ENCODE results near the gene EVC2.

Gene EVC2

DNA sequence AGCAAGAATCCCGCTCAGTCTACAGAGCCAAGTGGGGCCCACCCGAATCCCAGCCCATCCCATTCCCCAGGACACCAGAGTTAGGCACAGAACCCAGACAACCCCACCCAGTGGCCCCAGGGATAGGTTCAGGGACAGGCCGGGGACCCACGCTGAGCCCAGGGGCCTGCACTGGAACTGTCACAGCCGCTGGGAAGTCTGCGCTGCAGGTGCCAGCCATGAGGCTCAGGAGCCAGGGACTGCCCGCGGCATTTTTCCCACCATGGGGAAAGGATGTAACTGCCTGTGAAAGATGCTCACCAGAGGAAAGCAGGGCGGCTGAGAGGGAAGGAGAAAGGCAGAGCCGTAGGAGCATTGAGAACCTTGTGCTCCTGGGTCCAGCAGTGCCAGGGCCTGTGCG, 12.0 kb downstream of the EVC2 start:
- no peak overlapping the region for H3K4me3 ChIP-seq (ENCODE audit: low read depth, low read length)
- TF ChIP-seq, protein P1, sequence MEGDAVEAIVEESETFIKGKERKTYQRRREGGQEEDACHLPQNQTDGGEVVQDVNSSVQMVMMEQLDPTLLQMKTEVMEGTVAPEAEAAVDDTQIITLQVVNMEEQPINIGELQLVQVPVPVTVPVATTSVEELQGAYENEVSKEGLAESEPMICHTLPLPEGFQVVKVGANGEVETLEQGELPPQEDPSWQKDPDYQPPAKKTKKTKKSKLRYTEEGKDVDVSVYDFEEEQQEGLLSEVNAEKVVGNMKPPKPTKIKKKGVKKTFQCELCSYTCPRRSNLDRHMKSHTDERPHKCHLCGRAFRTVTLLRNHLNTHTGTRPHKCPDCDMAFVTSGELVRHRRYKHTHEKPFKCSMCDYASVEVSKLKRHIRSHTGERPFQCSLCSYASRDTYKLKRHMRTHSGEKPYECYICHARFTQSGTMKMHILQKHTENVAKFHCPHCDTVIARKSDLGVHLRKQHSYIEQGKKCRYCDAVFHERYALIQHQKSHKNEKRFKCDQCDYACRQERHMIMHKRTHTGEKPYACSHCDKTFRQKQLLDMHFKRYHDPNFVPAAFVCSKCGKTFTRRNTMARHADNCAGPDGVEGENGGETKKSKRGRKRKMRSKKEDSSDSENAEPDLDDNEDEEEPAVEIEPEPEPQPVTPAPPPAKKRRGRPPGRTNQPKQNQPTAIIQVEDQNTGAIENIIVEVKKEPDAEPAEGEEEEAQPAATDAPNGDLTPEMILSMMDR (IDR thresholded peaks at IDR 0.05; ENCODE audit: borderline replicate concordance, insufficient read depth, low read depth, low read length), result no peak

DNA sequence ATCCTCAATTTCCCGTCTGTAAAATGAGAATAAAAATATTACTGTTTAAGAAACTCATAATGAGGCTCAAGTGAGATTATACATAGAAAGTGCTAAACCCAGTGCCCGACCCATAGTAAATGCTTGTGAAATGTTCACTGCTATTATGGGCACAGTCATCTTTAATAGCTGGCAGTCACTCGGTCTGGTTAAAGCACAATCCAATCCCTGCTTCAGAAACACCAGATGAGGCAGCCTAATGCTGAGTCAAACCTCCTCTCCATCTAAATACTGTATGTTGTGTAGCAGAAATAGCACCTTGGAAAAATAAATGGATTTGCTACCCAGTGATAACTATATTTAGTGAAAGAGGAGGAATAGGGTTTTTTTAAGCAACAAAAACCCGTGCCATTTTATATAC, 14.5 kb downstream of the EVC2 start:
- H3K4me3 ChIP-seq (ENCODE audit: low read depth, low read length), result no peak overlapping the region
- TF ChIP-seq, protein P1 (IDR thresholded peaks at IDR 0.05; ENCODE audit: borderline replicate concordance, insufficient read depth, low read depth, low read length), result no peak

- H3K4me3 ChIP-seq (ENCODE audit: low read depth, low read length), result no peak overlapping the region
- TF ChIP-seq, protein P1 (IDR thresholded peaks at IDR 0.05; ENCODE audit: borderline replicate concordance, insufficient read depth, low read depth, low read length), result no peak
Observed at GRCh38 chr4:5691491-5692132, 16.7 kb downstream of the EVC2 start.

DNA sequence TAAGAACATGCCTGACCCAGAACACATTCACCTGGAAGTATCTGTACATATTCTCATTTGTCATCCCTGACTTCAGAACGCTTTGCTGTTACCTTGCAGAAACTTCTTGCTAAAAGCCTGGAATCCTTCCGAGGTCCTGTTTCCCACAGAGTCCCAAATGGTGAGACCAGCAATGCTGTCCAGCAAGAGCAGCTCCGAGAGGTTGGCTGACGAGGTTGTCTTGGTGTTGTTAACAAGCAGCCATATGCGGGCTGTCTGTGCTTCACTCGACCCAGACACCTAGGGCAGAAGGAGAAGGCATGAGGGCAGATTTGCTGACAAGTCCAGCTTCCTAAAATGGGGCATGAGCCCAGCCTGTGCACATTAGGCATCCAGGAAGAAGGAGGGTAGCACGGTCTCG, 19.3 kb downstream of the EVC2 start:
- TF ChIP-seq, protein P1 (IDR thresholded peaks at IDR 0.05; ENCODE audit: borderline replicate concordance, insufficient read depth, low read depth, low read length), result no peak
- no peak overlapping the region for H3K4me3 ChIP-seq (ENCODE audit: low read depth, low read length)

DNA sequence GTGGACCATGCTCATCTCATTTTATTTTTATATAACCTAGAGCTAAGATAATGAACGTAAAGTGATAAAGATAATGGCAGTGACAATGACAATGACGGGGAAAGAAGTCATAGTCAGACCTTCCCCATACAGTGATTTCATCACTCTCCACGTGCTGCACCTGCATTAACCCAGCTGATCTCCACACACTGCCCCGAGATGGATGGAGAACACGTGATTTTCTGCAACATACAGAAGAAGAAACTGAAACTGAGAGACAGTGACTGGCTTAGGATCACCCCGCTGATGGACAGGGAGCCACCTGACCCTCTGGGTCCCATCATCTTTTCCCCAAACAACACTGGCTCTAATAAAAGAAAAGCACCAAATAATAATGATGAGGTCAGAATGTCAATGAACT, 22.0 kb downstream of the EVC2 start:
- no peak overlapping the region for H3K4me3 ChIP-seq (ENCODE audit: low read depth, low read length)
- TF ChIP-seq, protein P1 (IDR thresholded peaks at IDR 0.05; ENCODE audit: borderline replicate concordance, insufficient read depth, low read depth, low read length), result no peak

DNA sequence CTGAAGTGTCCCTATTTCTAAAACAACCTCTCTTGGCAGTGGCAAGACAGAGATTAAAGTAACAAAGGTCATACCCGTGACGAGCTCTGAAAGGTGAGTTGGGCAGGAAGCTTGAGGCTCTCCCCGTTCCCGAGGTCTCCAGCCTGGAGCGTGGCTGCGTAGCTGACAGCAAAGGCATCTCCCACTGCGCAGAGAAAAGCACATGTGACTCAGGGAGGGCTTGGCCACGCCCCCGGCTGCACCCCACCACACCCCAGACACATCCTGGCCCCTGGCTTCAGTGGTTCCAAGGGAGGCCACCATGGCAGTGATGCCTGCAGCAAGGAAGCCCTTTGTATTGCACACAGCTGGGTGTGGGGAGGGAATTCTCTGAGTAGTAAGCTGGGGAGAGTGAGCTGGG, 23.1 kb downstream of the EVC2 start:
- TF ChIP-seq, protein P1 (IDR thresholded peaks at IDR 0.05; ENCODE audit: borderline replicate concordance, insufficient read depth, low read depth, low read length), result no peak

DNA sequence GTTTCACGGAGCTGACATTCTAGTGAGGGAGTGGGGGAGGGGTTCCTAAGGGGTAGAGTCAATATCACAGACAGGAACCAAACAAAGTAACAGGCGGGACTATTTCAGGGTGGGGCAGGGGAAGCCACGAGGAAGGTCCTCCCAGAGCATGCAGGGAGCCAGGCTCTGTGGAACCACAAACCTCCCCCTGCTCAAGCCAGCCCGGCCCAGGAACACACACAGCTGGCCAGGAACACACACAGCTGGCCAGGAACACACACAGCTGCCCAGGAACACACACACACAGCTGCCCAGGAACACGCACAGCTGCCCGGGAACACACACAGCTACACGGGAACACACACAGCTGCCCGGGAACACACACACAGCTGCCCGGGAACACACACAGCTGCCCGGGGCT, 24.8 kb downstream of the EVC2 start:
- H3K4me3 ChIP-seq (ENCODE audit: low read depth, low read length), result no peak overlapping the region
- TF ChIP-seq, protein P1 (IDR thresholded peaks at IDR 0.05; ENCODE audit: borderline replicate concordance, insufficient read depth, low read depth, low read length), result no peak

More for the DNA sequence above, 23.1 kb downstream of the EVC2 start:
- no peak overlapping the region for H3K4me3 ChIP-seq (ENCODE audit: low read depth, low read length)
